Smooth muscle cell (in vitro differentiated cells): ENCODE data around the gene WDSUB1. TPM values are rescaled to one million over a fixed set of nuclear protein-coding genes. Genes with fewer than 3 reads are reported as not detected.

Experiments used
- DNase-seq: peaks from one replicate; lab custom pipeline; 2025; ENCODE audit not compliant: unreplicated experiment; lab: John Stamatoyannopoulos, UW
- H2AFZ ChIP-seq: fragments of 200-600 bp; sonication (generic); 2 replicates; pipeline ENCODE4 v1.6.0; 2016; ENCODE audit warnings: antibody characterized with exemption, low read depth, mild to moderate bottlenecking
- H3F3A ChIP-seq: fragments of 200-600 bp; sonication (generic); 2 replicates; pipeline ENCODE4 v1.6.0; 2017; ENCODE audit warnings: antibody characterized with exemption, low read depth
- H3K27ac ChIP-seq: fragments of 200-600 bp; sonication (generic); 2 replicates; pipeline ENCODE4 v1.5.1; 2016; ENCODE audit warnings: low read depth, mild to moderate bottlenecking
- H3K27me3 ChIP-seq: fragments of 200-600 bp; sonication (generic); 2 replicates; pipeline ENCODE4 v1.6.1; 2016; ENCODE audit warnings: low read depth, mild to moderate bottlenecking
- H3K36me3 ChIP-seq: fragments of 200-600 bp; sonication (generic); 2 replicates; pipeline ENCODE4 v1.5.1; 2016; ENCODE audit warnings: low read depth
- H3K4me1 ChIP-seq: fragments of 200-600 bp; sonication (generic); 2 replicates; pipeline ENCODE4 v1.5.1; 2016; ENCODE audit warnings: low read depth
- H3K4me2 ChIP-seq: fragments of 200-600 bp; sonication (generic); 2 replicates; pipeline ENCODE4 v1.6.0; 2016; ENCODE audit warnings: mild to moderate bottlenecking
- H3K4me3 ChIP-seq: fragments of 200-600 bp; sonication (generic); 2 replicates; pipeline ENCODE4 v1.5.1; 2016; ENCODE audit warnings: mild to moderate bottlenecking
- H3K79me2 ChIP-seq: fragments of 200-600 bp; sonication (generic); 2 replicates; pipeline ENCODE4 v1.6.0; 2016; ENCODE audit warnings: low read depth, mild to moderate bottlenecking
- H3K9ac ChIP-seq: fragments of 200-600 bp; sonication (generic); 2 replicates; pipeline ENCODE4 v1.6.0; 2016; ENCODE audit warnings: low read depth
- H3K9me3 ChIP-seq: fragments of 200-600 bp; sonication (generic); replicated peaks from 2 replicates; pipeline ENCODE4 v1.5.1; 2016; ENCODE audit warnings: low read depth
- H4K20me1 ChIP-seq: fragments of 200-600 bp; sonication (generic); 2 replicates; pipeline ENCODE4 v1.6.0; 2016; ENCODE audit warnings: low read depth
- WGBS: methylation state at CpG from one replicate; pipeline ENCODE4 v1.1.7; 2016; ENCODE audit warnings: low lambda C conversion rate; 5-methylcytosine and 5-hydroxymethylcytosine counted together
- polyA plus RNA-seq: library from polyadenylated mRNA; unstranded; fragments of >200 nt; fragmentation: Nextera tagmentation; extraction: Ambion mirVana; gene quantifications from 2 replicates; pipeline ENCODE4 v1.2.1, GENCODE V29; 2016
- total RNA-seq: library from RNA; depleted of rRNA; stranded (reverse); fragments of >200 nt; gene quantifications from 2 replicates; pipeline ENCODE4 v1.2.3, GENCODE V29; 2014
- TF ChIP-seq, protein P1 (sequence below): fragments of 200-600 bp; sonication (generic); IDR thresholded peaks from 2 replicates; pipeline ENCODE4 v1.5.1; 2017; ENCODE audit warnings: borderline replicate concordance, mild to moderate bottlenecking, antibody characterized with exemption; ENCODE audit not compliant: insufficient read depth, poor library complexity, severe bottlenecking

Gene WDSUB1
- total and polyA plus RNA-seq, 2 experiments from 2014 or later, result 3.6 to 4.6 TPM

DNA sequence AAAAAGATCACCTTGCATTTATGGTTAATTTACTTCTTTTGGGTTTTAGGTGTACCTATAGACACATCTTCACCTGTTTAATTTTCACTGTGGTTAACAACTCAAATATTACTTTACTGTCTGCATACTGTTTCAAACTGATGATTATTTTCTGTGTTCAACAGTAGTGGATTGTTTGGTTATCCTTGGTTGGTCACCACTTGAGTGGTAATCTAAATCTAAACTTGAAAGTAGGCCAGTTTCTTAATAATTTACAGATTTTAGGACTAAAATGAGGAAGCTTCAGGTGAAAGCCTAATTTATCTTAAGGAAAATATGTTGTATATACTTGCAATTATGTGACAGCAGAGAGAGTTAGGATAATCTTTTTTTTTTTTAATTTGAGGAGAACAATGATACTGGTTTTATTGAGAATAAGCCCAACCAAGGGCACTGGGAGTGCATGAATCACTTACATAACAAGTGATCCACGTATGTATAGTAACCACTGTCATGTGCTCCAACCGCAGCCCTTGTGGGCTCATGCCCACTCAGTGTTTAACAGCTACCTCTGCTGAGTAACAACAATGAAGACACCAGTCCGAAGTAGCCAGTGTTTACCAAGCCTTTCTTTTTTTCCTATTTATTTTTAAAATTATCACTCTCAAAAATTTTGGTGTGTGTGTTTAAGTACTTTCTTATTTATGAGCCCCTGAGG is 31.0 kb upstream of the WDSUB1 start:
- H3K9ac ChIP-seq, result no peak overlapping the region
- no peaks in the 10 kb centered on the region for H3K79me2 ChIP-seq
- H2AFZ ChIP-seq, result no peak overlapping the region

GRCh38 chr2:159307942-159308341 is 21.4 kb upstream of the WDSUB1 start:
- no peaks in the 10 kb centered on the region for H3K9me3 ChIP-seq
- no peak overlapping the region for H3K4me3 ChIP-seq
- no peaks in the 10 kb centered on the region for H3K4me1 ChIP-seq
- H2AFZ ChIP-seq, result no peak overlapping the region
- H3K27ac ChIP-seq, result no peak overlapping the region
- no peaks in the 10 kb centered on the region for H3K27me3 ChIP-seq
- no peak for DNase-seq
- no peak overlapping the region for H3K9ac ChIP-seq
- no peaks in the 10 kb centered on the region for H3K36me3 ChIP-seq
- H3F3A ChIP-seq, result no peaks in the 10 kb centered on the region
- H3K79me2 ChIP-seq, result no peaks in the 10 kb centered on the region
- no peaks in the 10 kb centered on the region for H4K20me1 ChIP-seq
- TF ChIP-seq, protein P1, sequence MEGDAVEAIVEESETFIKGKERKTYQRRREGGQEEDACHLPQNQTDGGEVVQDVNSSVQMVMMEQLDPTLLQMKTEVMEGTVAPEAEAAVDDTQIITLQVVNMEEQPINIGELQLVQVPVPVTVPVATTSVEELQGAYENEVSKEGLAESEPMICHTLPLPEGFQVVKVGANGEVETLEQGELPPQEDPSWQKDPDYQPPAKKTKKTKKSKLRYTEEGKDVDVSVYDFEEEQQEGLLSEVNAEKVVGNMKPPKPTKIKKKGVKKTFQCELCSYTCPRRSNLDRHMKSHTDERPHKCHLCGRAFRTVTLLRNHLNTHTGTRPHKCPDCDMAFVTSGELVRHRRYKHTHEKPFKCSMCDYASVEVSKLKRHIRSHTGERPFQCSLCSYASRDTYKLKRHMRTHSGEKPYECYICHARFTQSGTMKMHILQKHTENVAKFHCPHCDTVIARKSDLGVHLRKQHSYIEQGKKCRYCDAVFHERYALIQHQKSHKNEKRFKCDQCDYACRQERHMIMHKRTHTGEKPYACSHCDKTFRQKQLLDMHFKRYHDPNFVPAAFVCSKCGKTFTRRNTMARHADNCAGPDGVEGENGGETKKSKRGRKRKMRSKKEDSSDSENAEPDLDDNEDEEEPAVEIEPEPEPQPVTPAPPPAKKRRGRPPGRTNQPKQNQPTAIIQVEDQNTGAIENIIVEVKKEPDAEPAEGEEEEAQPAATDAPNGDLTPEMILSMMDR, result no peak
- no peak overlapping the region for H3K4me2 ChIP-seq

More for the DNA sequence above, 31.0 kb upstream of the WDSUB1 start:
- H3K4me2 ChIP-seq, result no peak overlapping the region
- H3F3A ChIP-seq, result no peaks in the 10 kb centered on the region
- H3K4me1 ChIP-seq, result no peaks in the 10 kb centered on the region
- peaks cover 9% of the 10 kb centered on the region for H3K36me3 ChIP-seq
- WGBS, result 98% methylated on average over 3 of the region's 3 CpGs
- TF ChIP-seq, protein P1, result no peak
- H3K27ac ChIP-seq, result no peak overlapping the region
- H4K20me1 ChIP-seq, result no peaks in the 10 kb centered on the region
- no peak for DNase-seq
- H3K27me3 ChIP-seq, result no peaks in the 10 kb centered on the region
- H3K9me3 ChIP-seq, result no peaks in the 10 kb centered on the region
- H3K4me3 ChIP-seq, result no peak overlapping the region

GRCh38 chr2:159300586-159300985 is 14.1 kb upstream of the WDSUB1 start:
- Histone ChIP-seq H3K36me3 (no peaks in the 10 kb centered on the region), H3K4me3 (no peak overlapping the region), H4K20me1 (no peaks in the 10 kb centered on the region), H3K9me3 (no peaks in the 10 kb centered on the region), H3K9ac (no peak overlapping the region), H3K27ac (no peak overlapping the region), H3K4me2 (no peak overlapping the region), H3K4me1 (no peaks in the 10 kb centered on the region), H3K27me3 (no peaks in the 10 kb centered on the region), H3K79me2 (no peaks in the 10 kb centered on the region), H3F3A (no peaks in the 10 kb centered on the region), H2AFZ (no peak overlapping the region)
- TF ChIP-seq, protein P1, result no peak
- no peak for DNase-seq
- WGBS, result 68% methylated on average over 3 of the region's 3 CpGs

GRCh38 chr2:159298967-159299366 is 12.5 kb upstream of the WDSUB1 start:
- no peaks in the 10 kb centered on the region for H3K36me3 ChIP-seq
- H3K27ac ChIP-seq, result no peak overlapping the region
- H3K4me1 ChIP-seq, result no peaks in the 10 kb centered on the region
- H3K4me2 ChIP-seq, result no peak overlapping the region
- no peak overlapping the region for H3K9ac ChIP-seq
- no peak overlapping the region for H3K4me3 ChIP-seq
- TF ChIP-seq, protein P1, result no peak
- no peaks in the 10 kb centered on the region for H3K27me3 ChIP-seq
- no peaks in the 10 kb centered on the region for H3F3A ChIP-seq
- H3K9me3 ChIP-seq, result no peaks in the 10 kb centered on the region
- no peaks in the 10 kb centered on the region for H4K20me1 ChIP-seq
- H2AFZ ChIP-seq, result no peak overlapping the region
- no peak for DNase-seq
- no peaks in the 10 kb centered on the region for H3K79me2 ChIP-seq
